HG02884 (cell line): ENCODE data around the gene FAH.

Source experiments
- ATAC-seq: cut with Tn5 transposase; IDR thresholded peaks from one replicate; pipeline ENCODE4 v1.9.1; 2021; ENCODE audit warnings: mild to moderate bottlenecking, moderate library complexity; ENCODE audit not compliant: unreplicated experiment

FAH gene

GRCh38 chr15:80171787-80172186, 19.0 kb downstream of the FAH start:
- no peak for ATAC-seq

- no peak for ATAC-seq
Observed at GRCh38 chr15:80172401-80172800, 19.6 kb downstream of the FAH start.

GRCh38 chr15:80173022-80173759, 20.4 kb downstream of the FAH start:
- no peak for ATAC-seq

- no peak for ATAC-seq
Observed at GRCh38 chr15:80174017-80174746, 21.4 kb downstream of the FAH start.

GRCh38 chr15:80175436-80175835, 22.6 kb downstream of the FAH start:
- ATAC-seq, result no peak

- no peak for ATAC-seq
Observed at GRCh38 chr15:80176443-80176842, 23.6 kb downstream of the FAH start.

GRCh38 chr15:80177156-80177555, 24.4 kb downstream of the FAH start:
- no peak for ATAC-seq

GRCh38 chr15:80179025-80179759, 26.4 kb downstream of the FAH start:
- ATAC-seq, result no peak

GRCh38 chr15:80179935-80180334, 27.1 kb downstream of the FAH start:
- ATAC-seq, result no peak

- ATAC-seq, result no peak
Observed at GRCh38 chr15:80180468-80180867, 27.7 kb downstream of the FAH start.

GRCh38 chr15:80180986-80181385, 28.2 kb downstream of the FAH start:
- ATAC-seq, result no peak

GRCh38 chr15:80182611-80183261, 29.9 kb downstream of the FAH start:
- ATAC-seq, result no peak

GRCh38 chr15:80183306-80183705, 30.5 kb downstream of the FAH start:
- ATAC-seq, result no peak

- no peak for ATAC-seq
Observed at GRCh38 chr15:80183886-80184285, 31.1 kb downstream of the FAH start.

GRCh38 chr15:80184554-80184953, 31.8 kb downstream of the FAH start:
- no peak for ATAC-seq

- ATAC-seq, result no peak
Observed at GRCh38 chr15:80185152-80185551, 32.4 kb downstream of the FAH start.

- ATAC-seq, result no peak
Observed at GRCh38 chr15:80186066-80186465, 33.3 kb downstream of the FAH start.

GRCh38 chr15:80186597-80186996, 33.8 kb downstream of the FAH start:
- no peak for ATAC-seq

- no peak for ATAC-seq
Observed at GRCh38 chr15:80188251-80188650, 35.5 kb downstream of the FAH start.

- no peak for ATAC-seq
Observed at GRCh38 chr15:80191198-80191597, 38.4 kb downstream of the FAH start.

- no peak for ATAC-seq
Observed at GRCh38 chr15:80191897-80192595, 39.2 kb downstream of the FAH start.
